ENCODE data around the gene ZNF678. TPM values are rescaled to one million over a fixed set of nuclear protein-coding genes. Genes with fewer than 3 reads are reported as not detected.

The ZNF678 gene
- total RNA-seq, 2 experiments from 2014 or later, result 7.0 to 7.7 TPM

Other genes with a start within 250 kb of the ZNF678 start
- gene CDC42BPA, start 245.1 kb upstream of the ZNF678 start, total RNA-seq, result 1 to 10 TPM; 6.0 to 7.8 TPM
- gene JMJD4, start 171.7 kb downstream of the ZNF678 start, total RNA-seq, result 10 to 100 TPM; 14.4 to 18.1 TPM
- 10 to 100 TPM; 30.3 to 31.2 TPM for gene SNAP47, start 171.9 kb downstream of the ZNF678 start, total RNA-seq